Measurements from ENCODE around the gene RDH13. TPM values are rescaled to one million over a fixed set of nuclear protein-coding genes. Genes with fewer than 3 reads are reported as not detected.

Gene RDH13
- total and polyA plus RNA-seq, 2 of the 8 experiments (the other 6 are each of a cell fraction or from before 2014, with no cell fraction given): 15.9 to 31.5 TPM

GRCh38 chr19:55005684-55006488 lies 57.1 kb downstream of the RDH13 start (continued):
- TF ChIP-seq POLR2A (IDR thresholded peaks at IDR 0.05; ENCODE audit: control extremely low read depth in 1 of 2, low read depth in 2 of 2, low read length in 2 of 2) (peak in 1 of 2 experiments; percentile 69; a peak in 2 of 3 replicates), GABPA (IDR thresholded peaks at IDR 0.05; ENCODE audit: borderline replicate concordance, insufficient read depth, low read length) (peak; percentile 93), RAD21 (IDR thresholded peaks at IDR 0.05 in 1 of 2, conservative IDR thresholded peaks at IDR 0.05 in 1 of 2; ENCODE audit: low read depth in 2 of 2, low read length in 2 of 2) (no peak), SIN3A (conservative IDR thresholded peaks at IDR 0.05 in 1 of 2, IDR thresholded peaks at IDR 0.05 in 1 of 2; ENCODE audit: low read depth in 1 of 2, low read length in 2 of 2) (no peak), NRF1 (IDR thresholded peaks at IDR 0.05; ENCODE audit: low read depth, low read length) (no peak), CEBPB (IDR thresholded peaks at IDR 0.05; ENCODE audit: low read depth, low read length) (0 out of 2 replicates have a peak, but pooled peaks have one; percentile 34)
